Natural killer cell (primary cell): ENCODE data around the gene FAM3D. TPM values are rescaled to one million over a fixed set of nuclear protein-coding genes. Genes with fewer than 3 reads are reported as not detected.
"Not testable (repeated sequence)": the region's sequence is repeated elsewhere in the genome, so short reads cannot be mapped to it uniquely, and the experiment has no call there.

Source experiments
- ATAC-seq, 3 donors: fragments of 150-1000 bp in 2 of 3; fragments of 200-7000 bp in 1 of 3; cut with Tn5 transposase; 1 replicate in 1 of 3; 2 replicates in 2 of 3; pipeline ENCODE4 v1.10.0; 2021; ENCODE audit warnings: mild to moderate bottlenecking in 2 of 3, moderate library complexity in 2 of 3
- DNase-seq, 2 donors: peaks; one replicate each; pipeline versions ENCODE4 v3.0.0 to v3.0.0-alpha.2; 2013 to 2021; ENCODE audit warnings: mixed read lengths in 1 of 2
- H3K27ac ChIP-seq: one replicate; pipeline ENCODE4 v1.5.1; 2013; ENCODE audit warnings: mild to moderate bottlenecking, low read length
- H3K27me3 ChIP-seq: one replicate; pipeline ENCODE4 v1.6.1; 2013; ENCODE audit warnings: low read length; ENCODE audit not compliant: control insufficient read depth, insufficient read depth
- H3K36me3 ChIP-seq: one replicate; pipeline ENCODE4 v1.6.1; 2013; ENCODE audit warnings: low read length; ENCODE audit not compliant: control insufficient read depth, insufficient read depth
- H3K4me1 ChIP-seq: one replicate; pipeline ENCODE4 v1.6.1; 2013; ENCODE audit warnings: low read length; ENCODE audit not compliant: control insufficient read depth, insufficient read depth
- H3K4me3 ChIP-seq: one replicate; pipeline ENCODE4 v1.5.1; 2013; ENCODE audit warnings: low read length
- H3K9me3 ChIP-seq: one replicate; pipeline ENCODE4 v1.6.1; 2013; ENCODE audit warnings: low read length; ENCODE audit not compliant: control insufficient read depth, insufficient read depth
- H3K27ac Mint-ChIP-seq, 2 donors: one replicate each; pipeline ENCODE4 v1.8.0; 2022; ENCODE audit warnings: mild to moderate bottlenecking in 2 of 2, mixed read lengths in 2 of 2, moderate library complexity in 1 of 2
- H3K27me3 Mint-ChIP-seq, 2 donors: one replicate each; pipeline ENCODE4 v1.8.0; 2022; ENCODE audit warnings: low read depth in 2 of 2, mixed read lengths in 2 of 2
- H3K36me3 Mint-ChIP-seq: one replicate; pipeline ENCODE4 v1.8.0; 2022; ENCODE audit warnings: mixed read lengths
- H3K4me1 Mint-ChIP-seq, 2 donors: one replicate each; pipeline ENCODE4 v1.8.0; 2022; ENCODE audit warnings: mixed read lengths in 2 of 2
- H3K4me3 Mint-ChIP-seq: one replicate; pipeline ENCODE4 v1.8.0; 2022; ENCODE audit warnings: mild to moderate bottlenecking, moderate library complexity, mixed read lengths
- H3K9me3 Mint-ChIP-seq, 2 donors: one replicate each; pipeline ENCODE4 v1.8.0; 2022; ENCODE audit warnings: mixed read lengths in 2 of 2
- CTCF ChIP-seq: fragments of 200-600 bp; IDR thresholded peaks from one replicate; pipeline ENCODE4 v1.8.0; 2022; ENCODE audit warnings: antibody characterized with exemption
- WGBS: methylation state at CpG from one replicate; pipeline ENCODE4 v1.1.7; 2013; ENCODE audit warnings: missing lambda C conversion rate; ENCODE audit not compliant: insufficient coverage; 5-methylcytosine and 5-hydroxymethylcytosine counted together
- intact Hi-C: fragments of 100-400 bp; cut with micrococcal nuclease; formaldehyde crosslinking; loops from one replicate; pipeline ENCODE4 v1.14.2; 2022
- total RNA-seq, 4 donors: library from RNA; stranded (reverse); fragments of 120-200 nt in 1 of 4; gene quantifications; one replicate each; pipeline versions ENCODE4 v1.2.3 to v1.2.4, GENCODE V29; 2013 to 2022

Gene FAM3D
- total RNA-seq, 3 donors from 2014 or later (not counting 1 experiment from before 2014, with no cell fraction given), result not detected

GRCh38 chr3:58704745-58705144 is 38.2 kb upstream of the FAM3D start:
- DNase-seq, result no peak
- Mint-ChIP-seq H3K9me3 (no peaks in the 10 kb centered on the region), H3K4me1 (no peaks in the 10 kb centered on the region), H3K36me3 (no peaks in the 10 kb centered on the region), H3K27ac (no peak overlapping the region), H3K4me3 (no peak overlapping the region), H3K27me3 (no peaks in the 10 kb centered on the region)
- Histone ChIP-seq H3K4me3 (no peak overlapping the region), H3K36me3 (no peaks in the 10 kb centered on the region), H3K4me1 (no peaks in the 10 kb centered on the region), H3K27me3 (no peaks in the 10 kb centered on the region), H3K27ac (no peak overlapping the region), H3K9me3 (no peaks in the 10 kb centered on the region)
- intact Hi-C loops, result no loop called here
- no peak for TF ChIP-seq CTCF
- 36% methylated on average over 1 of the region's 2 CpGs for WGBS
- ATAC-seq, result no peak

DNA sequence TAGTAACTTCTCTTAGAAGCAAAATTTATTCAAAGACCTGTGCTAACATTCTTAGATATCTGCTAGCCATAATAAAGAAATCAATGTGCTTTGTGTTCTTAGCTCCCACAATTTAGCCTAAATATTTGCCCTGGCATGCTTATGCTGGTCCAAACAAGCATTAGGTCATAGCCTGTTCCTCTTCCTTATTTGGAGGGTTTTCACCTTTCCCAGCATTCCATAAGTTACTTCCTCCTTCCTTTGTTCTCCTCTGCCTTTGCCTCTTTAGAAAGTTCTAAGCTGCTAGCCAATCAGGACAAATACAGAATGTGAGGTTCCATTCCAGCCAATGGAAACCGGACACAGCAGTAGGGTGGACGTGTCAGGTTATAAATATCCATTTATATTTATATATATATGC is 37.7 kb upstream of the FAM3D start:
- no CpG with 5 or more reads among the region's 2 CpGs for WGBS
- ATAC-seq, H3K27me3 Mint-ChIP-seq, H3K27me3 ChIP-seq, H3K4me1 Mint-ChIP-seq, intact Hi-C loops, H3K36me3 Mint-ChIP-seq, H3K9me3 Mint-ChIP-seq, DNase-seq, H3K27ac ChIP-seq, H3K36me3 ChIP-seq, H3K4me1 ChIP-seq, H3K27ac Mint-ChIP-seq, H3K4me3 Mint-ChIP-seq, H3K4me3 ChIP-seq, H3K9me3 ChIP-seq: not testable (repeated sequence)

- Histone ChIP-seq H3K36me3 (no peaks in the 10 kb centered on the region), H3K9me3 (no peaks in the 10 kb centered on the region), H3K4me1 (no peaks in the 10 kb centered on the region), H3K27me3 (no peaks in the 10 kb centered on the region), H3K27ac (no peak overlapping the region), H3K4me3 (no peak overlapping the region)
- ATAC-seq (no peak), DNase-seq (no peak)
- Mint-ChIP-seq H3K27ac (no peak overlapping the region), H3K4me1 (no peaks in the 10 kb centered on the region), H3K27me3 (no peaks in the 10 kb centered on the region), H3K9me3 (no peaks in the 10 kb centered on the region), H3K36me3 (no peaks in the 10 kb centered on the region), H3K4me3 (no peak overlapping the region)
- intact Hi-C loops, result no loop called here
- TF ChIP-seq CTCF, result no peak
Measured at GRCh38 chr3:58698246-58698645, 31.7 kb upstream of the FAM3D start.

DNA sequence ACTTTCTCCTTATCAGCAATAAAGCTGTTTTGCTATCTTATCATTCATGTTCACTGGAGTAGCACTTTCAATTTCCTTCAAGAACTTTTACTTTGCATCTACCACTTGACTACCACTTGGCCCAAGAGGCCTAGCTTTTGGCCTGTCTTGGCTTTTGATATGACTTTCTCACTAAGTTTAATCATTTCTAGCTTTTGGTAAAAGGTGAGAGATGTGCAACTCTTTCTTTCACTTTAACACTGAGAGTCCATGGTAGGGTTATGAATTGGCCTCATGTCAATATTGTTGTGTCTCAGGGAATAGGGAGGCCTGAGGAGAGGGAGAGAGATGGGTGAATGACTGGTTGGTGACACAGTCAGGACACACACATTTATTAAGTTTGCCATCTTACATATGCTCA is 31.0 kb upstream of the FAM3D start:
- no peaks in the 10 kb centered on the region for H3K9me3 ChIP-seq
- no peaks in the 10 kb centered on the region for H3K4me1 ChIP-seq
- H3K4me3 ChIP-seq, result no peak overlapping the region
- H3K27ac Mint-ChIP-seq, result no peak overlapping the region
- intact Hi-C loops, result no loop called here
- TF ChIP-seq CTCF, result no peak
- no peak overlapping the region for H3K27ac ChIP-seq
- no peak for DNase-seq
- no peaks in the 10 kb centered on the region for H3K9me3 Mint-ChIP-seq
- H3K4me3 Mint-ChIP-seq, result no peak overlapping the region
- H3K36me3 ChIP-seq, result no peaks in the 10 kb centered on the region
- H3K4me1 Mint-ChIP-seq, result no peaks in the 10 kb centered on the region
- no peaks in the 10 kb centered on the region for H3K36me3 Mint-ChIP-seq
- ATAC-seq, result no peak
- no peaks in the 10 kb centered on the region for H3K27me3 Mint-ChIP-seq
- H3K27me3 ChIP-seq, result no peaks in the 10 kb centered on the region

GRCh38 chr3:58696813-58697212 is 30.2 kb upstream of the FAM3D start:
- H3K4me1 Mint-ChIP-seq, intact Hi-C loops, H3K4me3 ChIP-seq, H3K4me1 ChIP-seq, H3K36me3 ChIP-seq, H3K27me3 ChIP-seq, H3K27me3 Mint-ChIP-seq, ATAC-seq, H3K4me3 Mint-ChIP-seq, DNase-seq, H3K9me3 Mint-ChIP-seq, H3K27ac ChIP-seq, H3K36me3 Mint-ChIP-seq, H3K9me3 ChIP-seq, H3K27ac Mint-ChIP-seq: not testable (repeated sequence)
- 74% methylated on average over 2 of the region's 3 CpGs for WGBS
